ENCODE results near the gene NHERF1.

DNA sequence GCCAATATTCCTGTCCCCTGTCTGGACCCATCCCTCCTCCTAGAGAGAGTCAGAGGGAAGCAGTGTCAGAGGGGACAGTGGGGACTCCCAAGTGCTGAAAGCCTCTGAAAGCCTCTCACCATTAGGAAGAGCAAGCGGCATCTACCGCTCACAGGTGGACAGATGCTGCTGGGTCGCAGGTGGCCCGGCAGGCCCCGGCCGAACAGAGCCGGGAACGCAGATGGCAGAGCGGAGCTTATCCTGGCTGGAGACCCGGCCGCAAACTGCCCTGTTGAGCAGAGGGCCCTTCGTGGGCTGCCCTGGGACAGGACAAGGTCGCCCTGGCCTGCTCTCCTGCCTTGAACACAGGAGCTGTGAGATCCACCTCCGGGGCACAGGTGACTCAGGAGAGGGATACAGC, 50.7 kb downstream of the NHERF1 start:
- TF ChIP-seq POLR2AphosphoS5 (IDR thresholded peaks at IDR 0.05; ENCODE audit: insufficient read depth, low read depth, low read length), result no peak
- TF ChIP-seq POLR2A (IDR thresholded peaks at IDR 0.05; ENCODE audit: low read depth, low read length), result no peak
- TF ChIP-seq, protein P1, sequence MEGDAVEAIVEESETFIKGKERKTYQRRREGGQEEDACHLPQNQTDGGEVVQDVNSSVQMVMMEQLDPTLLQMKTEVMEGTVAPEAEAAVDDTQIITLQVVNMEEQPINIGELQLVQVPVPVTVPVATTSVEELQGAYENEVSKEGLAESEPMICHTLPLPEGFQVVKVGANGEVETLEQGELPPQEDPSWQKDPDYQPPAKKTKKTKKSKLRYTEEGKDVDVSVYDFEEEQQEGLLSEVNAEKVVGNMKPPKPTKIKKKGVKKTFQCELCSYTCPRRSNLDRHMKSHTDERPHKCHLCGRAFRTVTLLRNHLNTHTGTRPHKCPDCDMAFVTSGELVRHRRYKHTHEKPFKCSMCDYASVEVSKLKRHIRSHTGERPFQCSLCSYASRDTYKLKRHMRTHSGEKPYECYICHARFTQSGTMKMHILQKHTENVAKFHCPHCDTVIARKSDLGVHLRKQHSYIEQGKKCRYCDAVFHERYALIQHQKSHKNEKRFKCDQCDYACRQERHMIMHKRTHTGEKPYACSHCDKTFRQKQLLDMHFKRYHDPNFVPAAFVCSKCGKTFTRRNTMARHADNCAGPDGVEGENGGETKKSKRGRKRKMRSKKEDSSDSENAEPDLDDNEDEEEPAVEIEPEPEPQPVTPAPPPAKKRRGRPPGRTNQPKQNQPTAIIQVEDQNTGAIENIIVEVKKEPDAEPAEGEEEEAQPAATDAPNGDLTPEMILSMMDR (IDR thresholded peaks at IDR 0.05; ENCODE audit: extremely low read depth in 1 of 2, insufficient read depth in 1 of 2, low read depth in 1 of 2, low read length in 2 of 2), result no peak
- TF ChIP-seq EZH2 (IDR thresholded peaks at IDR 0.05; ENCODE audit: borderline replicate concordance, low read depth, low read length, severe bottlenecking), result no peak
- TF ChIP-seq, protein P2, sequence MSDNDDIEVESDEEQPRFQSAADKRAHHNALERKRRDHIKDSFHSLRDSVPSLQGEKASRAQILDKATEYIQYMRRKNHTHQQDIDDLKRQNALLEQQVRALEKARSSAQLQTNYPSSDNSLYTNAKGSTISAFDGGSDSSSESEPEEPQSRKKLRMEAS (IDR thresholded peaks at IDR 0.05; ENCODE audit: insufficient read depth, insufficient read length), result no peak
